Measurements from ENCODE around the gene HIPK2. TPM values are rescaled to one million over a fixed set of nuclear protein-coding genes. Genes with fewer than 3 reads are reported as not detected.

Gene HIPK2
- total and polyA plus RNA-seq, 10 of the 15 experiments (the other 5 are each of a cell fraction or from before 2014, with no cell fraction given) = 1.7 to 39.0 (median 9.4) TPM

- TF ChIP-seq SIX5 (IDR thresholded peaks at IDR 0.05; ENCODE audit: low read depth, low read length, severe bottlenecking) = no peak
Observed at GRCh38 chr7:139817249-139817648, 39.5 kb upstream of the HIPK2 start (continued).

DNA sequence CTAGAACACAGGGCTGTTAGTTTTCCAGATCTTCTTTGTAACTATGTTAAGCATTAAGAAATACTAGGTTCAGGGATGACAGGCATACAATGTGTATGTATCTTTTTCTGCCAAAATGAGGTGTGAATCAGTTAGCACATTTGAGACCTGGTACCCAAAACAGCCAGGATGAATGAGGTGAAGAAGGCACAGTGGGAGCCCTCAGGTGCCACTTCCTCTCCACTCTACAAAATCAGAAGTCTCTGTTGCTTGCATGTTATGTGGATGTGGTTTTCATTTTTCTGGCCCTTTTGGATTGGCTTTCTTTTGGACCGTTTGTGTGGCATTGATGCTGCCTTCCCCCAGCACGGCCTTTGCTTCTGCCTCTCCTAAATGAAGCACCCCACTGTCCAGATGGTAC lies 35.9 kb upstream of the HIPK2 start:
- no peak overlapping the region for H3K9ac ChIP-seq (ENCODE audit: control insufficient read depth, insufficient read depth, low read length)
- H3K4me2 ChIP-seq (ENCODE audit: control insufficient read depth, insufficient read depth) = no peak overlapping the region
- RAD21 ChIA-PET (ENCODE audit: unreplicated experiment) = no interaction called here
- POLR2A ChIA-PET = no interaction called here
- no TSS peak for BruUV-seq (replicated peaks)
- no peaks in the 10 kb centered on the region for H3K36me3 ChIP-seq (ENCODE audit: control insufficient read depth in 2 of 2, insufficient read depth in 2 of 2, low read length in 1 of 2)
- no peaks in the 10 kb centered on the region; a peak in 2 of 4 replicates for H3K27me3 ChIP-seq (replicated peaks in 1 of 2; ENCODE audit: control insufficient read depth in 2 of 2, insufficient read depth in 2 of 2, low read length in 1 of 2)
- no peak for FAIRE-seq
- intact Hi-C loops (cut with micrococcal nuclease; ENCODE audit: unreplicated experiment) (no loop called here), in situ Hi-C loops (cut with MboI) (no loop called here)
- H3K9me3 ChIP-seq (replicated peaks; ENCODE audit: control insufficient read depth, insufficient read depth, low read length) = no peaks in the 10 kb centered on the region; the same call in 1 of the 3 replicates
- no peaks in the 10 kb centered on the region for H4K20me1 ChIP-seq (ENCODE audit: control insufficient read depth, insufficient read depth)
- H3K79me2 ChIP-seq (ENCODE audit: control insufficient read depth, insufficient read depth, low read length) = no peaks in the 10 kb centered on the region
- TF ChIP-seq MAX (IDR thresholded peaks at IDR 0.05; ENCODE audit: low read depth, low read length) (no peak), NRF1 (conservative IDR thresholded peaks at IDR 0.05; ENCODE audit: low read depth, low read length) (no peak), TCF7 (IDR thresholded peaks at IDR 0.05; ENCODE audit: borderline replicate concordance) (no peak), GATAD2B (conservative IDR thresholded peaks at IDR 0.05; ENCODE audit: low read depth) (no peak)
- TF ChIP-seq, protein P1, sequence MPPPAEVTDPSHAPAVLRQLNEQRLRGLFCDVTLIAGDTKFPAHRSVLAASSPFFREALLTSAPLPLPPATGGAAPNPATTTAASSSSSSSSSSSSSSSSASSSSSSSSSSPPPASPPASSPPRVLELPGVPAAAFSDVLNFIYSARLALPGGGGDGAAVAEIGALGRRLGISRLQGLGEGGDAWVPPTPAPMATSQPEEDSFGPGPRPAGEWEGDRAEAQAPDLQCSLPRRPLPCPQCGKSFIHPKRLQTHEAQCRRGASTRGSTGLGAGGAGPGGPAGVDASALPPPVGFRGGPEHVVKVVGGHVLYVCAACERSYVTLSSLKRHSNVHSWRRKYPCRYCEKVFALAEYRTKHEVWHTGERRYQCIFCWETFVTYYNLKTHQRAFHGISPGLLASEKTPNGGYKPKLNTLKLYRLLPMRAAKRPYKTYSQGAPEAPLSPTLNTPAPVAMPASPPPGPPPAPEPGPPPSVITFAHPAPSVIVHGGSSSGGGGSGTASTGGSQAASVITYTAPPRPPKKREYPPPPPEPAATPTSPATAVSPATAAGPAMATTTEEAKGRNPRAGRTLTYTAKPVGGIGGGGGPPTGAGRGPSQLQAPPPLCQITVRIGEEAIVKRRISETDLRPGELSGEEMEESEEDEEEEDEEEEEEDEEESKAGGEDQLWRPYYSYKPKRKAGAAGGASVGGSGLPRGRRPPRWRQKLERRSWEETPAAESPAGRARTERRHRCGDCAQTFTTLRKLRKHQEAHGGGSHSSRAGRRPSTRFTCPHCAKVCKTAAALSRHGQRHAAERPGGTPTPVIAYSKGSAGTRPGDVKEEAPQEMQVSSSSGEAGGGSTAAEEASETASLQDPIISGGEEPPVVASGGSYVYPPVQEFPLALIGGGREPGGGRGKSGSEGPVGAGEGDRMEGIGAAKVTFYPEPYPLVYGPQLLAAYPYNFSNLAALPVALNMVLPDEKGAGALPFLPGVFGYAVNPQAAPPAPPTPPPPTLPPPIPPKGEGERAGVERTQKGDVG (CRISPR knock-in tag; IDR thresholded peaks at IDR 0.05) = no peak
- no peak overlapping the region for H3K27ac ChIP-seq (ENCODE audit: control insufficient read depth, insufficient read depth)
- H3K4me3 ChIP-seq = no peak overlapping the region
- no peak overlapping the region for H2AFZ ChIP-seq (ENCODE audit: control insufficient read depth, low read depth, low read length)
- no peak for ATAC-seq
- CTCF ChIA-PET = no interaction called here
- DNase-seq (ENCODE audit: low read depth, low spot score) = no peak
- no peaks in the 10 kb centered on the region for H3K4me1 ChIP-seq (ENCODE audit: control insufficient read depth, insufficient read depth, low read length)
- SMC1A ChIA-PET (ENCODE audit: uncharacterized antibody, unreplicated experiment) = no interaction called here
- 59% methylated on average over 2 of the region's 2 CpGs for WGBS (ENCODE audit: insufficient coverage, insufficient replicate concordance, low lambda C conversion rate, missing lambda C conversion rate)

Data from GM12878 (cell line).